WTC11 (cell line): ENCODE measurements around the gene ANXA5. TPM values are rescaled to one million over a fixed set of nuclear protein-coding genes. Genes with fewer than 3 reads are reported as not detected.

Experiments
- ATAC-seq: fragments of 200-7000 bp; cut with Tn5 transposase; 2 replicates; pipeline ENCODE4 v1.10.0; 2021; ENCODE audit warnings: mild to moderate bottlenecking, moderate library complexity
- CTCF ChIA-PET: fragments of 300-600 bp; sonication (Branson Sonifier 250); formaldehyde crosslinking; loops from one replicate; lab custom pipeline; 2021; ENCODE audit warnings: antibody characterized with exemption; lab: Charles Lee
- POLR2A ChIA-PET: fragments of 350-600 bp; sonication (Branson Sonifier 250); formaldehyde crosslinking; loops from one replicate; lab custom pipeline; 2021; ENCODE audit warnings: antibody characterized with exemption; lab: Charles Lee
- DNase-seq: peaks from one replicate; pipeline ENCODE4 v3.0.0; 2021; ENCODE audit warnings: low spot score
- H3K27ac Mint-ChIP-seq: 2 replicates; pipeline ENCODE4 v1.8.0; 2021; ENCODE audit warnings: mixed read lengths
- H3K27me3 Mint-ChIP-seq: 2 replicates; pipeline ENCODE4 v1.8.0; 2021; ENCODE audit warnings: low read depth, mild to moderate bottlenecking, moderate library complexity, mixed read lengths
- H3K36me3 Mint-ChIP-seq: 2 replicates; pipeline ENCODE4 v1.8.0; 2021; ENCODE audit warnings: mixed read lengths
- H3K4me1 Mint-ChIP-seq: 2 replicates; pipeline ENCODE4 v1.8.0; 2022; ENCODE audit warnings: mixed read lengths
- H3K4me3 Mint-ChIP-seq: 2 replicates; pipeline ENCODE4 v1.8.0; 2021; ENCODE audit warnings: mild to moderate bottlenecking, moderate library complexity, mixed read lengths
- H3K9me3 Mint-ChIP-seq: 2 replicates; pipeline ENCODE4 v1.8.0; 2021; ENCODE audit warnings: mixed read lengths
- ARID4B ChIP-seq: sonication (generic); formaldehyde crosslinking; IDR thresholded peaks from 2 replicates; pipeline ENCODE4 v1.8.0; 2023; ENCODE audit warnings: missing genetic modification reagents, mild to moderate bottlenecking, borderline replicate concordance
- ATF3 ChIP-seq: sonication (generic); formaldehyde crosslinking; conservative IDR thresholded peaks from 2 replicates; pipeline ENCODE4 v1.8.1; 2022; ENCODE audit warnings: mild to moderate bottlenecking, missing genetic modification reagents
- CBFB ChIP-seq: sonication (generic); formaldehyde crosslinking; IDR thresholded peaks from 2 replicates; pipeline ENCODE4 v1.8.1; 2022; ENCODE audit warnings: mild to moderate bottlenecking, low read depth, missing genetic modification reagents
- E2F4 ChIP-seq: sonication (generic); formaldehyde crosslinking; IDR thresholded peaks from 2 replicates; pipeline ENCODE4 v1.8.1; 2022; ENCODE audit warnings: low read depth, mild to moderate bottlenecking, moderate library complexity, missing genetic modification reagents, borderline replicate concordance
- FOXK1 ChIP-seq: sonication (generic); formaldehyde crosslinking; IDR thresholded peaks from 2 replicates; pipeline ENCODE4 v1.8.0; 2022; ENCODE audit warnings: mild to moderate bottlenecking, moderate library complexity, missing genetic modification reagents
- JAZF1 ChIP-seq: fragments of 250-450 bp; sonication (Bioruptor Pico); IDR thresholded peaks from 2 replicates; pipeline ENCODE4 v1.9.0; 2021; ENCODE audit warnings: moderate library complexity, mild to moderate bottlenecking, inconsistent platforms
- JUN ChIP-seq: sonication (generic); formaldehyde crosslinking; IDR thresholded peaks from 2 replicates; pipeline ENCODE4 v1.8.0; 2023; ENCODE audit warnings: mild to moderate bottlenecking, missing genetic modification reagents
- NFATC4 ChIP-seq: fragments of 250-450 bp; sonication (Bioruptor Pico); IDR thresholded peaks from 2 replicates; pipeline ENCODE4 v1.9.0; 2021; ENCODE audit warnings: mild to moderate bottlenecking
- NFYB ChIP-seq: sonication (generic); formaldehyde crosslinking; conservative IDR thresholded peaks from 2 replicates; pipeline ENCODE4 v1.8.0; 2022; ENCODE audit warnings: low read depth, missing genetic modification reagents
- OVOL2 ChIP-seq: fragments of 250-450 bp; sonication (Bioruptor Pico); IDR thresholded peaks from 2 replicates; pipeline ENCODE4 v1.9.0; 2021; ENCODE audit warnings: mild to moderate bottlenecking, borderline replicate concordance
- ZNF532 ChIP-seq: fragments of 250-450 bp; sonication (Bioruptor Pico); IDR thresholded peaks from 2 replicates; pipeline ENCODE4 v1.9.0; 2021; ENCODE audit warnings: mild to moderate bottlenecking, borderline replicate concordance
- total RNA-seq: library from RNA; stranded (reverse); gene quantifications from 3 replicates; pipeline ENCODE4 v1.2.3, GENCODE V29; 2021
- TF ChIP-seq, protein P1 (sequence below): sonication (generic); formaldehyde crosslinking; IDR thresholded peaks from 2 replicates; pipeline ENCODE4 v1.8.0; 2022; ENCODE audit warnings: mild to moderate bottlenecking, missing genetic modification reagents
- TF ChIP-seq, protein P2 (sequence below): sonication (generic); formaldehyde crosslinking; IDR thresholded peaks from 2 replicates; pipeline ENCODE4 v1.8.1; 2023; ENCODE audit warnings: mild to moderate bottlenecking, missing genetic modification reagents, moderate library complexity
- TF ChIP-seq, protein P3 (sequence below): sonication (generic); formaldehyde crosslinking; IDR thresholded peaks from 2 replicates; pipeline ENCODE4 v1.8.1; 2023; ENCODE audit warnings: mild to moderate bottlenecking, missing genetic modification reagents

ANXA5 gene
- total RNA-seq, 1 experiment from 2014 or later: 186 TPM

DNA sequence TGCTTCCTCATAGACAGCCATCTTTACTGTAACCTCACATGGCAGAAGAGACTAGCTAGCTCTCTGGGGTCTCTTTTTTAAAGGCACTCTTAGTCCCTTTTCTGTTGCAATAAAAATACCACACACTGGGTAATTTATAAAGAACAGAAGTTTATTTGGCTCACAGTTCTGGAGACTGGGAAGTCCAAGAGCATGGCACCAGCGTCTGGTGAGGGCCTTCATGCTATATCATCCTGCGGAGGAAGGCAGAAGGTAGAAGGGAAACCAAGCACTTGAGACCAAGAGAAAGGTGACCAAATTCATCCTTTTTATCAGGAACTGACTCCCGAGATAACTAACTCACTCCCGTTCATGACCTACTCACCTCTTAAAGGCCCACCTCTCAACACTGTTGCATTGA, 5.4 kb upstream of the ANXA5 start:
- no peak for ATAC-seq
- no peak overlapping the region for H3K4me3 Mint-ChIP-seq
- POLR2A ChIA-PET: no interaction called here
- CTCF ChIA-PET: no interaction called here
- no peak overlapping the region for H3K27ac Mint-ChIP-seq
- peaks cover 19% of the 10 kb centered on the region for H3K4me1 Mint-ChIP-seq
- TF ChIP-seq ZNF532 (CRISPR knock-in tag) (no peak), E2F4 (CRISPR knock-in tag) (no peak), FOXK1 (no peak), ATF3 (CRISPR knock-in tag) (no peak), CBFB (CRISPR knock-in tag) (no peak), JUN (CRISPR knock-in tag) (no peak), ARID4B (CRISPR knock-in tag) (no peak), NFATC4 (CRISPR knock-in tag) (no peak), OVOL2 (no peak), JAZF1 (CRISPR knock-in tag) (no peak), NFYB (CRISPR knock-in tag) (no peak)
- TF ChIP-seq, protein P1, sequence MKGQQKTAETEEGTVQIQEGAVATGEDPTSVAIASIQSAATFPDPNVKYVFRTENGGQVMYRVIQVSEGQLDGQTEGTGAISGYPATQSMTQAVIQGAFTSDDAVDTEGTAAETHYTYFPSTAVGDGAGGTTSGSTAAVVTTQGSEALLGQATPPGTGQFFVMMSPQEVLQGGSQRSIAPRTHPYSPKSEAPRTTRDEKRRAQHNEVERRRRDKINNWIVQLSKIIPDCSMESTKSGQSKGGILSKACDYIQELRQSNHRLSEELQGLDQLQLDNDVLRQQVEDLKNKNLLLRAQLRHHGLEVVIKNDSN: no peak
- TF ChIP-seq, protein P2, sequence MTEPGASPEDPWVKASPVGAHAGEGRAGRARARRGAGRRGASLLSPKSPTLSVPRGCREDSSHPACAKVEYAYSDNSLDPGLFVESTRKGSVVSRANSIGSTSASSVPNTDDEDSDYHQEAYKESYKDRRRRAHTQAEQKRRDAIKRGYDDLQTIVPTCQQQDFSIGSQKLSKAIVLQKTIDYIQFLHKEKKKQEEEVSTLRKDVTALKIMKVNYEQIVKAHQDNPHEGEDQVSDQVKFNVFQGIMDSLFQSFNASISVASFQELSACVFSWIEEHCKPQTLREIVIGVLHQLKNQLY (CRISPR knock-in tag): no peak
- TF ChIP-seq, protein P3, sequence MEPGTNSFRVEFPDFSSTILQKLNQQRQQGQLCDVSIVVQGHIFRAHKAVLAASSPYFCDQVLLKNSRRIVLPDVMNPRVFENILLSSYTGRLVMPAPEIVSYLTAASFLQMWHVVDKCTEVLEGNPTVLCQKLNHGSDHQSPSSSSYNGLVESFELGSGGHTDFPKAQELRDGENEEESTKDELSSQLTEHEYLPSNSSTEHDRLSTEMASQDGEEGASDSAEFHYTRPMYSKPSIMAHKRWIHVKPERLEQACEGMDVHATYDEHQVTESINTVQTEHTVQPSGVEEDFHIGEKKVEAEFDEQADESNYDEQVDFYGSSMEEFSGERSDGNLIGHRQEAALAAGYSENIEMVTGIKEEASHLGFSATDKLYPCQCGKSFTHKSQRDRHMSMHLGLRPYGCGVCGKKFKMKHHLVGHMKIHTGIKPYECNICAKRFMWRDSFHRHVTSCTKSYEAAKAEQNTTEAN (CRISPR knock-in tag): no peak
- TF ChIP-seq, all 79 proteins: peak for 0
- H3K27me3 Mint-ChIP-seq: peaks cover 8% of the 10 kb centered on the region; the same call in 1 of the 2 replicates
- peaks cover 11% of the 10 kb centered on the region for H3K9me3 Mint-ChIP-seq
- peaks cover 3% of the 10 kb centered on the region; the same call in 1 of the 2 replicates for H3K36me3 Mint-ChIP-seq
- no peak for DNase-seq
